Small intestine (tissue), 7 donors: ENCODE measurements around the gene ADRA2C. TPM values are rescaled to one million over a fixed set of nuclear protein-coding genes. Genes with fewer than 3 reads are reported as not detected.
A peak's percentile ranks its signal among the peaks of the same experiment; 100 is the strongest.

Experiments
- DNase-seq, 2 donors: peaks; one replicate each; pipeline versions ENCODE4 v3.0.0 to v3.0.0-alpha.2; 2013
- FAIRE-seq: peaks from 2 replicates; lab custom pipeline; 2012; peaks lifted over from hg19 to GRCh38; lab: Jason Lieb, UNC
- H3K27ac ChIP-seq, 3 donors: one replicate each; pipeline ENCODE4 v1.5.1; 2013; ENCODE audit warnings: low read length in 2 of 3, mild to moderate bottlenecking in 2 of 3, control low read depth in 1 of 3, inconsistent platforms in 1 of 3, low read depth in 1 of 3, moderate library complexity in 1 of 3
- H3K27me3 ChIP-seq, 3 donors: one replicate each; pipeline ENCODE4 v1.6.1; 2013; ENCODE audit warnings: low read length in 3 of 3, inconsistent platforms in 1 of 3; ENCODE audit not compliant: control insufficient read depth in 3 of 3, insufficient read depth in 3 of 3
- H3K36me3 ChIP-seq, 3 donors: one replicate each; pipeline ENCODE4 v1.6.1; 2013; ENCODE audit warnings: low read length in 3 of 3, inconsistent platforms in 1 of 3, low read depth in 1 of 3, mild to moderate bottlenecking in 1 of 3, moderate library complexity in 1 of 3; ENCODE audit not compliant: control insufficient read depth in 3 of 3, insufficient read depth in 2 of 3
- H3K4me1 ChIP-seq, 3 donors: one replicate each; pipeline ENCODE4 v1.6.1; 2013; ENCODE audit warnings: low read length in 2 of 3, inconsistent platforms in 1 of 3, low read depth in 1 of 3, mild to moderate bottlenecking in 1 of 3, moderate library complexity in 1 of 3; ENCODE audit not compliant: control insufficient read depth in 3 of 3, insufficient read depth in 2 of 3
- H3K4me3 ChIP-seq, 3 donors: one replicate each; pipeline ENCODE4 v1.5.1; 2013; ENCODE audit warnings: low read length in 3 of 3, control low read depth in 1 of 3, inconsistent platforms in 1 of 3, low read depth in 1 of 3, mild to moderate bottlenecking in 1 of 3, moderate library complexity in 1 of 3
- H3K9me3 ChIP-seq, 2 donors: one replicate each; pipeline ENCODE4 v1.6.1; 2013; ENCODE audit warnings: low read depth in 1 of 2, low read length in 1 of 2; ENCODE audit not compliant: control insufficient read depth in 2 of 2, insufficient read depth in 1 of 2
- WGBS, 3 donors: extraction: QIAGEN DNeasy Blood & Tissue Kit; methylation state at CpG; one replicate each; pipeline ENCODE4 v1.1.7; 2013; 5-methylcytosine and 5-hydroxymethylcytosine counted together
- polyA plus RNA-seq, 4 donors: library from polyadenylated mRNA; stranded (reverse) in 3 of 4; unstranded in 1 of 4; fragments of 200-250 nt in 3 of 4; fragments of 120-200 nt in 1 of 4; gene quantifications; one replicate each; pipeline versions ENCODE4 v1.2.1 to v1.2.3, GENCODE V29; 2013
- donor health status: healthy with polysubstance abuse.
- donor health status: control.
- donor health status: control.
- donor health status: Bipolar disorder and iron deficiency.
- donor health status: healthy.

The ADRA2C gene
- polyA plus RNA-seq, 4 donors: 0.21 to 4.6 TPM; not detected in 2

GRCh38 chr4:3781997-3782930 is 16.1 kb downstream of the ADRA2C start:
- Histone ChIP-seq H3K4me3 (no peak overlapping the region), H3K36me3 (no peaks in the 10 kb centered on the region), H3K9me3 (peaks cover 0 to 13% of the 10 kb centered on the region in 2 donors), H3K27ac (no peak overlapping the region), H3K4me1 (peaks cover 0 to 29% (median 0%) of the 10 kb centered on the region in 3 donors), H3K27me3 (peaks cover 0 to 3% (median 2%) of the 10 kb centered on the region in 3 donors)
- no peak for FAIRE-seq
- peak in 1 of 2 donors; percentile 46 for DNase-seq
- 73 to 76% (median 73%) methylated on average over 25 of the region's 25 CpGs for WGBS, 3 donors

GRCh38 chr4:3783693-3784306 is 17.6 kb downstream of the ADRA2C start:
- FAIRE-seq (no peak), DNase-seq (peak; percentile 3 to 49)
- H3K27ac ChIP-seq: no peak overlapping the region
- WGBS, 3 donors: 21 to 34% (median 30%) methylated on average over 27 of the region's 27 CpGs
- H3K9me3 ChIP-seq: peaks cover 0 to 9% of the 10 kb centered on the region in 2 donors
- no peak overlapping the region for H3K4me3 ChIP-seq
- peaks cover 0 to 3% (median 2%) of the 10 kb centered on the region in 3 donors for H3K27me3 ChIP-seq
- H3K36me3 ChIP-seq: no peaks in the 10 kb centered on the region
- H3K4me1 ChIP-seq: peaks cover 0 to 29% (median 0%) of the 10 kb centered on the region in 3 donors

- H3K36me3 ChIP-seq: no peaks in the 10 kb centered on the region
- H3K9me3 ChIP-seq: peaks cover 0 to 9% of the 10 kb centered on the region in 2 donors
- DNase-seq (peak in 1 of 2 donors; percentile 45), FAIRE-seq (no peak)
- H3K4me3 ChIP-seq: no peak overlapping the region
- H3K27me3 ChIP-seq: peaks cover 0 to 3% (median 2%) of the 10 kb centered on the region in 3 donors
- H3K4me1 ChIP-seq: peaks cover 0 to 29% (median 0%) of the 10 kb centered on the region in 3 donors
- no peak overlapping the region for H3K27ac ChIP-seq
- WGBS, 3 donors: 30 to 60% (median 43%) methylated on average over 21 to 23 of the region's 23 CpGs
Measured at GRCh38 chr4:3784454-3785291, 18.5 kb downstream of the ADRA2C start.

- 79 to 84% (median 81%) methylated on average over 8 of the region's 8 CpGs for WGBS, 3 donors
- no peak for DNase-seq
- H3K27ac ChIP-seq: no peak overlapping the region
- H3K9me3 ChIP-seq: peaks cover 0 to 9% of the 10 kb centered on the region in 2 donors
- peaks cover 0 to 3% (median 2%) of the 10 kb centered on the region in 3 donors for H3K27me3 ChIP-seq
- FAIRE-seq: no peak
- H3K4me1 ChIP-seq: peaks cover 0 to 27% (median 0%) of the 10 kb centered on the region in 3 donors
- no peak overlapping the region for H3K4me3 ChIP-seq
- no peaks in the 10 kb centered on the region for H3K36me3 ChIP-seq
Measured at GRCh38 chr4:3785292-3785565, 19.0 kb downstream of the ADRA2C start.

GRCh38 chr4:3786196-3786869 is 20.1 kb downstream of the ADRA2C start:
- no peak overlapping the region for H3K4me3 ChIP-seq
- H3K27ac ChIP-seq: no peak overlapping the region
- DNase-seq (peak; percentile 42 to 75), FAIRE-seq (no peak)
- peaks cover 0 to 3% (median 2%) of the 10 kb centered on the region in 3 donors for H3K27me3 ChIP-seq
- H3K36me3 ChIP-seq: no peaks in the 10 kb centered on the region
- H3K4me1 ChIP-seq: peaks cover 0 to 19% (median 0%) of the 10 kb centered on the region in 3 donors
- WGBS, 3 donors: 41 to 66% (median 41%) methylated on average over 13 of the region's 13 CpGs
- H3K9me3 ChIP-seq: peaks cover 0 to 5% of the 10 kb centered on the region in 2 donors

- FAIRE-seq: no peak
- Histone ChIP-seq H3K36me3 (no peaks in the 10 kb centered on the region), H3K27me3 (peaks cover 0 to 3% (median 2%) of the 10 kb centered on the region in 3 donors), H3K4me1 (peaks cover 0 to 8% (median 0%) of the 10 kb centered on the region in 3 donors), H3K27ac (no peak overlapping the region), H3K4me3 (no peak overlapping the region), H3K9me3 (no peaks in the 10 kb centered on the region)
- 76 to 81% (median 79%) methylated on average over 21 to 23 of the region's 23 CpGs for WGBS, 3 donors
- DNase-seq: no peak
Measured at GRCh38 chr4:3787489-3788365, 21.5 kb downstream of the ADRA2C start.

- WGBS, 3 donors: 86 to 91% (median 90%) methylated on average over 12 to 13 of the region's 13 CpGs
- Histone ChIP-seq H3K4me1 (peaks cover 0 to 7% (median 0%) of the 10 kb centered on the region in 3 donors), H3K36me3 (no peaks in the 10 kb centered on the region), H3K27me3 (peaks cover 0 to 3% (median 2%) of the 10 kb centered on the region in 3 donors), H3K27ac (no peak overlapping the region), H3K9me3 (no peaks in the 10 kb centered on the region), H3K4me3 (no peak overlapping the region)
- FAIRE-seq (no peak), DNase-seq (no peak)
Measured at GRCh38 chr4:3788366-3788660, 22.1 kb downstream of the ADRA2C start.
